Measurements from ENCODE around the gene SUSD3.
A peak's percentile ranks its signal among the peaks of the same experiment; 100 is the strongest.

The SUSD3 gene

DNA sequence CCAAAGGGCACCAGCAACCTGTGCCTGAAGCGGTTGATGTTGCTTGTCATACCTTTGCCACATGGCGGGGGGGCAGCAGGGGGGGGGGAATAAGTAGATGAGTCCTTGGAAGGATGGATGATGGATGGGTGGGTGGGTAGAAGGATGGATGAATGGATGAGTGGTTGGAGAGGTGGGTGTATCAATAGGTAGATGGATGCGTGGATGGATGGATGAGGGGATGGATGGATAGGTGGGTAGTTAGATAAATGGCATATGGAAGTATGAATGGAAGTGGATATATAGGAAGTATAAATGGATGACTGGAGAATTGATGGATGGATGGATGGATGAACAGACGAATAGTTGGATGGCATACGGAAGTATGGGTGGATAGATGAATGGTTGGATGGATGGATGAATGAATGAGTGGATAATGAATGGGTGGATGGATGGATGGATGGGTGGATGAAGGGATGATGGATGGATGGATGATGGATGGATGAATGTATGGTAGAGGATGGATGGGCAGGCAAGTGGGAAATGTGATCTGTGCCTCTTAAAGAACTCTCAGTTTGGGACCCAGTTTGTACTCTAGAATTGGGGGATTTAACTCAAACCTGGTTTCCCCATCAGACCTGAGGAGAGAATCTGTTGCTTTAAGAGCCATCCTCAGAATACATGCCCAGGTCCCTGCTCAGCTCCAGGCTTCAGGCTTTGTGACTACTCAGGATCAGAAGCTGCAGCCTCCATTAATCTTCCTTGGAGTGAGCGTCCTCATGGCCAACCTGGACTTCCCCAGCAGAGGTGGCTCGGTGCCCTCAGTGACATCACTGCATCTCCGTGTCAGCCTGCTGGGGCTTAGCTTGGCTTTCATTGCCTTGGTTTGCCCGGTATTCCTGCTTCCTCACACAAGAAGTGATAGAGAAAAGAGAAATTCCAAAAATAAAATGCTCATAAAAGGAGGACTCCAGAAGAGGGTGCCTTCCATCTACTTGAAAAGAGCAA, 27.6 kb upstream of the SUSD3 start:
- DNase-seq, result no peak

DNA sequence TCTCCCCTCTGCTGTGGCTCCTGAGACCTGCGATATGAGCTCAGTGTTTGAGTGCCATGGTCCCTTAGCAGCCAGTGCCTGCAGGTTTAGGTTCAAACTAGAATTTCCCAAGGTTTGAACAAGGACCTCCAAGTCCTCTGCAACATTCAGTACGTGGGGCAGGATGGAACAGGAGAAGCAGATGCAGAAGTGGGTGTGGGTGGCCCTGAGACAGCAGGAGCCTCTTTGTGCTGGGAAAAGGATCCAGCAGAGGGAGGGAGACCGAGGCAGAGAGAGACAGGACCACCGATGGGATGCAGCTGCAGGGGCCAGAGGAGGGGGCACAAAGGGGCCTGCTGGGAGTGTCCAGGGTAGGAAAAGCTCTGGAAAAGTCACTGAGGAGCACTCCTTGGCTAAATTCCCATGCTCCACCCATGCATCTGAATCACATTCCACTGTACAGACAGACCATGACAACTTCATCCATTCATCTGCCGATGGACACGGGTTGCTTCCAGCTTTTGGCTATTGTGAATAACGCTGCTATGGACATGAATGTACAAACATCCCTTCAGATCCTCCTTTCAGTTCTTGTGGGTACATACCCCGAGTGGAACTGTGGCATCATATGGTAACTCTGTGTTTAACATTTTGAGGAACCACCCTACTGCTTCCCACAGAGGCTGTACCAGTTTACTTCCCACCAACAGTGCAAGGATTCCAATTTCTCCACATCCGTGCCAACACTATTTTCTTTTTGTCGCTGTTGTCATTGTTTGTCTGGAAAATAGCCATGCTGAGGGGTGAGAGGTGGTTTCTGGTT, 26.7 kb upstream of the SUSD3 start:
- DNase-seq, result no peak

DNA sequence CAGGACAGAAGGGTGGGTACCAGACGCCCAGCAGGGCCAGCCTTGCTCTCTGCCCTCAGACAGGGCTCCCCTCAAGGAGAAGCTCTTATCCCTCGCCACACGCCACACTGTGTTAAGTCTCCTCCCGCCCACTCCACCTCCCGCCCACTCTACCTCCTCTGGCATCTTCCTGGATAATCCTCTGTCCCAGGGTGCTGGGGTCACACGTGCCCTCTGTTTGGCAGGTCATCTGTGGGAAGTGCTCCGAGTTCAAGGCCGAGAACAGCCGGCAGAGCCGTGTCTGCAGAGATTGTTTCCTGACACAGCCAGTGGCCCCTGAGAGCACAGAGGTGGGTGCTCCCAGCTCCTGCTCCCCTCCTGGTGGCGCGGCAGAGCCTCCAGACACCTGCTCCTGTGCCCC, 26.0 kb upstream of the SUSD3 start:
- DNase-seq, result no peak

DNA sequence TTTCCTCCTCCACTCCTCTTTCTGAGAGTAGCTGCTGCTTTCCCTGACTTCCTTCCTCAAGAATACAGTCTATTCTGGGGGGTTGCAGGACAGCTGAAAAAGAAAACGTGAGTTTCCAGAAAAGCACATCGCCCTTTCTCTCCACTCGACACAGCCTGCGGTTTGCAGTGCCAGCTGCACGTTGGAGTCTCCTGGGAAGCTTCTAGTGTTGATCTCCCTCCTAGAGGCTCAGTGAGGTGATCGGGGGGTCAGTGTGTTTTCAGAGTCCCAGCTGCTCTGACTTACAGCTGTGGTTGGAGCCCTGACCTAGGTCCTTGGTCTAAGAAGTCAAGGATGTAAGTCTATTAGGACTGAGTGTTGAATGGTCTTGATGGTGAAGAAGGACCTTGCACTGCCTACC, 25.0 kb upstream of the SUSD3 start:
- no peak for DNase-seq

DNA sequence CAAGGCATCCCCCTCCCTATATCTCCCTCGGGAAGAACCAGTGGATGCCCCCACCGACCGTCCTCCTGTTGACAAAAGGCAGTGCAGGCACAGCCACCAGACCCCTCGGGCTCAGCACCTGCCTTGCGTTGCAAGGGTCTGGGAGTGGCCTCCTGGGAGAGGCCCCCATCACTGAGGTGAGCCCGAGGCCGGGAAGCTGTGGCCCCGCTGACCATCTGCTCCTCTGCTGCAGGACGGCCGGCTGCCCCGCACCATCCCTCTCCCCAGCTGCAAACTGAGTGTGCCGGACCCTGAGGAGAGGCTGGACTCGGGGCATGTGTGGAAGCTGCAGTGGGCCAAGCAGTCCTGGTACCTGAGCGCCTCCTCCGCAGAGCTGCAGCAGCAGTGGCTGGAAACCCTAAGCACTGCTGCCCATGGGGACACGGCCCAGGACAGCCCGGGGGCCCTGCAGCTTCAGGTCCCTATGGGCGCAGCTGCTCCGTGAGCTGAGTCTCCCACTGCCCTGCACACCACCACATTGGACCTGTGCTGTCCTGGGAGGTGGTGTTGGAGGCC, 23.3 kb upstream of the SUSD3 start:
- no peak for DNase-seq

DNA sequence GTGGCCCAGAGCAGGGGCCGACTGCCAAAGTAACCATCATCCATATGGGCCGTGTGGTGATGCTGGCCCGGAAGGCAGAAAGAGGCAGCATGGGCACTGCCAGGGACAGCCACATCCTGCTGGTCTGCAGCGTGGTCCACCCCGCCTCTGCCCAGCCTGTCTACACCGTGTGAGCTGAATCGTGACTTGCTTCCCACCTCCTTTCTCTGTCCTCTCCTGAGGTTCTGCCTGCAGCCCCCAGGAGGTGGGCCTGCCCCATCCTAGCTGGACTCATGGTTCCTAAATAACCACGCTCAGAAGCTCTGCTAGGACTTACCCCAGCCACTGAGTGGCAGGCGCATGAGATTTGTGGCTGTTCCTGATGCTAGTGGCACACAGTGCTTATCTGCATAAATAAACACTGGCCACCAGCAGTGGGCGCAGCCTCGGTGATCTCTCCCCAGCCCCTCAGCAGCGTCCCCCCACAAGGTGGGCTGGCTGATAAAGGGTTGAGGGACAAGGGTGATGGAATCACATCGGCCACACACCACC, 22.6 kb upstream of the SUSD3 start:
- no peak for DNase-seq

DNA sequence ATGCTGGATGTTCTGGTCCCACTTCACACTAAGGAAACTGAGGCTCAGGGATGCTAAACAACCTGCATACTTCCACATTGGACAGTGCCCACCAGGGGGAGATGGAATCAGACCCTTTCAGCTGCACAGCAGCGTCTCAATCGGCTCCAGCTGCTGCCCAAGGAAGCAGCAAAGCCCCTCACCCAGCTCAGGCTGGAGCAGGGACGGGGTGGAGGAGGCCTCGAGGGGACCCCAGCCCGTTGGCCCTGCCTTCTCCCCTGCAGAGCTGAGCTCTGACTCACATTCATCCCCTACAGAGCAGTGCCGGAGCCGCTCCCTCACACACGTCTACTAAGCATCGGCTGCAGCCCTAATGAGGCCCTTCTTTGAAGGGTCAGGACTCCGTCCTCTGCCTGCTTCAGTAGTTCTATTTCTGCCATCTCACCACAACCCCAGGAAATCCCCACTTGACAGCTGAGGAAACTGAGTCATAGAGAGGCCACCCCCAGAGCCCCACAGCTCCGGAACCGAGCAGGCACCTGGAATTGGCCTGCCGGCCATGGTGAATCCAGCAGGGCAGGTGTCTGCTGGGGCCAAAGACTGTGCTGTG, 21.5 kb upstream of the SUSD3 start:
- DNase-seq, result no peak

DNA sequence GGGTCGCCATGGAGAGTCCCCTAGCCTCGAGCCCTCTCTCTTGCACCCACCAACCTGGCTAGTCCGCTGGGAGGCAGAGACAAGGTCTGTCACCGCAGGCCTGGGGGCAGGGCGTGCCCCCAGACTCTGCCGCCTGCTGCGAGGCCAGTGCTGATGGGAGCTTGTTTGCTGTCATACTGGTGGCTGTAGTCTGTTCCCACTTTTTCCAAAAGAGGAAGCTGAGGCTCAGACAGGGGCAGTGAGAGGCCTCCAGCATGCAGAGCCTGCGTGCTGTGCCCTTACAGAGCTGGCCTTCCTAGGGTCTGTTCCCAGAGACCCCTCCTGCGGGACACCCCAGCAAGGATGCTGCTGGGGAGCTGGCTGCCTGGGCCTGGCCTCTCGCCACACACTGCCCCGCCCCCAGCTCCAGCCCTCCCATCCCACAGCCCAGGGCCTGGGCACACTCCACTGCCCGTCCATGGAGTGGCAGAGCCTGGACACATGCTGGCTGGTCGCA, 21.0 kb upstream of the SUSD3 start:
- no peak for DNase-seq

DNA sequence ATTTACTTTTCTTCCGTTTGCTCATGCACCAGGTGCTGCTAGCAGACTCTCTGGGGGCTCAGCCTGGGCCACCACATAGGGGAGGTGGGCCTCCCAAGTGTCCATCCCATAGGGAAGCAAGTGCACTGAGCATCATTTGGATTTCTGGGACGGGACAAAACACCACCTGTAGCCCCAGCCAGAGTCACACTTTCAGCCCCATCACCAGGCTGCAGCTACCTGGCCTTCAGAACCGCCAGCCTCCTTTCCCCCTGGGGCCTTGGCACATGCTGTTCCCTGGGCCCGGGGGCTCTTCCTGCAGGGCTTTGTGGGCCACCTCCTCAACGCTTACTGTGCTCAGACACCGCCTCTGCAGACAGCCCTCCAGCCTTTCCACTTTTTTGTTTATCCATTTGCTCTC, 19.6 kb upstream of the SUSD3 start:
- no peak for DNase-seq

DNA sequence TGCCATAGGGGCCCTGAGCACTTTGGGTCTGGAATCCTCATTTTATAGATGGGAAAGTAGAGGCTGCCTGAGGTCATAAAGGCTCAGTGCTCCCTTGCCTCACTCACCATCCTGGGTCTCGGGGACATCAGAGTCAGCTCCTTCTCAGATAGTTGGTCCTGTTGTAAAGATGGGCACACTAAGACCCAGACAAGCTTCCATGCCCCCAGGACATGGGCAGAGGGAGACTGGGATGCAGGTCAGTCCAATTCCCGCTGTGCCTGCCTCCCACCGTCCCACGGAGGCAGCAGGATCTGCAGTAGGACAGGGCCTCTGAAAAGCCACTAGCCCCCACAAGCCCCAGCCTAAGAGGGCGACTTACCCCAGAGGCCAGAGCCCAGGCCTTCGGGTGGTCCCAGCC, 19.0 kb upstream of the SUSD3 start:
- DNase-seq, result no peak

DNA sequence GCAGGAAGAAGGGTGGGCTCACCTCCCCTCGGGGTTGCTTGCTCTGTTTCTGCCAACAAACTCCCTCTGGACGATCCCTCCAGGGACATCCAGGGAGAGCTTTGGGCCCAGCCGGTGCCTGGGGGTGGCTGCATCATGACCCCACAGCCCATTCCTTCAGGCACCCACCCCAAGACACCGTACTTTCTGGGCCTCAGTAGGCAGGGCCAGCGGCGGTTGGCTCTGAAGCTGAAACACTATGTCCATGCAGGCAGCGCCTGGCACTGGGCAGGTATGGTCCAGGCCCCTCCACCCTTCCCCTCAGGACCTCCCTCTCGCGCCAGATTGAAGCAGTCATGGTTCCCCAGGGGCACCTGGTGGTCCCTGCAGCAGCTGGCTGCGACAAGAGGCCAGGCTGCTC, 18.5 kb upstream of the SUSD3 start:
- no peak for DNase-seq

DNA sequence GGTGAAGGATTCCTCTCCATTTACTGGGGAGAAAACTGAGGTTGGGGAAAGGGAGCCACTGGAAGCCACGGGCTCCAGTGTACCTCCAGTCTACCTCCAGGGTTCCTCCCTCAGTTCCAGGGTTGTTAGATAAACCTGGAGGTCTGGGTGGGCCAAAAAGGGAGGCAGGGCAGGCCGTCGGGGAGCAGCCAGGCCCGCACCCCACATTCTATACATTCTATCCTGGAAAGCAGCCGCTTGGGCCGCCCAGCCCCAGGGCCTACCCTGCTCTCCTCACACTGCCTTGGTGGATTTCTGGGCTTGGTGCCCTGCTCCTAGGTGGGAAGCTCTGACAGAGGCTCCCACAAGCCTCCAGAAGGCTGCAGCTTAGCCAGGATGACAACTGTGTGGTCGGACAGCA, 18.1 kb upstream of the SUSD3 start:
- no peak for DNase-seq

DNA sequence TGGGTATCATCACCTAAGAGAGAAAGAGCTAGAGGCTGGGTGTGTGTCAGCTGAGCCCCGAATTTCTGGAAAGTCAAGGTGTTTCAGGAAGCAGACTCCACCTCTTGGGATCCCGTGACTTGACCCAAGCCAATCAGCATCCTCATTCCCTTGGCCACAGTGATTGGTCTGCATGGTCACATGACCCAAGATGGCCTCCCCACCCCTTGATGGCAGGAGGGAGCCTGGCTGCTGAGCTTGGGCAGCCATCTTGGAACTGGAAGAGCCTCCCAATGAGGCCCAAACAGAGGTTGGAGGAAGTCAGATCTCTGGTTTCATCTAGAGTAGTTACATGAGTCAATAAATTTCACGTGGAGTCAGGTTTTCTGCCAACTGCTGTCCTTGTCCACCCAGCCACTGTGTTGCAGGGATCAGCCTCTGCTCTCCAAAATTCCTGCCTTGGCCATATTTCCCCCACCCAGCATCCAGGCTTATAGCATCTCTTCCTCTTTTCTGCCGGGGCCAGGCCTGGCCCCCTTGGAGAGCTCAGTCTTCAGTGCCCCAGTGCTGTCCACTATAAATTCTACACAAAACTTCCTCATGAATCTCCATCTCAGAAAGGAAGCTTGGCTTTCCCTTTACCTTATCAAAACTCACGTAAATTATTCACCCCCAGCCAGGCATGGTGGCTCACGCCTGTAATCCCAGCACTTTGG, 17.2 kb upstream of the SUSD3 start:
- DNase-seq, result peak in 1 of 5 experiments; percentile 41

DNA sequence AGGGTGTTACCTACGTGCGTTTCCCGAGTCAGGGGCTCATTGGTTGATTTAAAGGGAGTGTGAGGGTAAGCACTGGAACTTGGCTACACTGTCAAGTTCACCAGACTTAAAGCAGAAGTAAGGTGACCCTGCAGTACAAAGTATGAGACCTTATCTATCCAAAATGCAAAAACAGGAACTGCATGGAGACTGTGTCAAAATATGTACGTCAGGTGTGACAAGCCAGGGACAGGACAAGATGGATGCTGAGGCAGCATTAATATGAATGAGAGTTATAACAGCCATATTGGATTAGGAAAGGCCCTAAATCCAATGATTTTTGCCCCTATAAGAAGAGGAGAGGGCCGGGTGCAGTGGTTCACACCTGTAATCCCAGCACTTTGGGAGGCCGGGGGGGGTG, 15.4 kb upstream of the SUSD3 start:
- no peak for DNase-seq

DNA sequence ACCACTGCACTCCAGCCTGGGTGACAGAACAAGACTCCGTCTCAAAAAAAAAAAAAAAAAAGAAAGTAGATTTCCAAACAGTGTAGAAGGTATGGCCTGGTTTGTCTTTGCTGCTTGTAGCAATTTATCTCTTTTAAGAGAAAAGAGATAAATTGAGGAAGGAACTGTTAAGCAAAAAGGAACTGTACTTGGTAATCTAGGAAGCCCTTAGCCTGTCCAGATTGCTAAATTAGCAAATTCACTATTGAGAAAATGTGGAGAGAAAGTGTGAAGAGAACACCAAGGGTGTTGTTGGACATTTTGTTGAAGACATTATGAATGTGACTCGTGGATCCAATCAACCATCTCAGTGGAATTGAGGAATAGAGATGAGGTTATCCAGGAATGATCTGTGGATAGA, 13.0 kb upstream of the SUSD3 start:
- no peak for DNase-seq

DNA sequence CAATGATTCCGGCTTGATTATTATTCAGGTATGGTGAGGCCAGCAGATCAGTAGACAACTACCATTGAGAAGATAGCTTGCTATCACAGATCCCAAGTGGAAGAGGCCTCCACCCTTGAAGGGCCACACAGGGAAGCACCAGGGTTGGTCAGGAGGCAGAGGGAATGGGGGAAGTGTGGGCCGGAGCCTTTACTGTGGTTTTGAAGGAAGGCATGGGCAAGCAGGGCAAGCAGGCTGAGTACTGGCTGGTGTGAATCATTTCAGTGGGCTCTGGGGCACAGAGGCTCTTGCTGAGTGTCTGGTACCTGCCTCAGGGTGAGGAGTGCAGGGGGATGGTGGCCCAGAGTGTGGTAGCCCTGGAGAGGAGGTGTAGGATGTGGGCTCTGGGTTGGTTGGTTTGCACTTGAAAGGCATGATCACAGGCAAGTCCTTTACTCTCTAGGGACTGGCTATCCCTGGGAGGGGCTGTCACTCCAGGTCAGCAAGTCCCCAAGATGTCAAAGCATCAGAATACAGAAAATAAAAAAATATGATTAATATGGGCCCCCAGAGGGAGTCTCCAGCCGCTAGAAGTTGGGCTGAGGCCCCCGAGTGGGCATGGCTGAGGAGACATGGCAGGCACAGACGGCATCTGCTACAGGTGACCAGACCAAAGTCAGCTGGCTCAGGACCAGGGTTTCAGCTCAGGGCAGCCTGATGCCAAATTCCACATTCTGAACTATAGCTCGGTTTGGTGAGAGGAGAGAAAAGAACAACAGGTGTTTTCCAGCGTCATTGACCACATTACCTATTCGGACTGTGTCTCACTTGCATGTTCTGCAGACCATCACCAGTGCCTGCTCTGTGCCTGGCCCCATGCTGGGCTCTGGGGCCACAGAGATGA, 9.7 kb upstream of the SUSD3 start:
- no peak for DNase-seq

DNA sequence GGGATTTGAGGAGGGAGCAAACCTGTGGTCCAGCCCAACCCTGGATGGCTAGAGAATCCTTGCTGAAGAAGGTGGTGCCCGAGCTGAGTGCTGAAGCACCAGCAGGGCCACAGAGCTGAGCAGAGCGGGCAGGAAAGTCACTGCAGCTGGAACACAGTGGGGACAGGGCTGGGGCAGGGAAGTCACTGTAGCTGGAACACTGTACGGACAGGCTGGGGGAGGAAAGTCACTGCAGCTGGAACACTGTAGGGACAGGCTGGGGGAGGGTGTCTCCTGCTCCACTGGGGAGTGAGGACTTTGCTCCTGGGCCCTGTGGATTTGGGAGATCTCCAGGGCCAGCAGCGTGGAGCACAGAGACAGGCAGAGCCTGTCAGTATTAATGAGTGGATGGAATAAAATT, 9.0 kb upstream of the SUSD3 start:
- DNase-seq, result no peak

DNA sequence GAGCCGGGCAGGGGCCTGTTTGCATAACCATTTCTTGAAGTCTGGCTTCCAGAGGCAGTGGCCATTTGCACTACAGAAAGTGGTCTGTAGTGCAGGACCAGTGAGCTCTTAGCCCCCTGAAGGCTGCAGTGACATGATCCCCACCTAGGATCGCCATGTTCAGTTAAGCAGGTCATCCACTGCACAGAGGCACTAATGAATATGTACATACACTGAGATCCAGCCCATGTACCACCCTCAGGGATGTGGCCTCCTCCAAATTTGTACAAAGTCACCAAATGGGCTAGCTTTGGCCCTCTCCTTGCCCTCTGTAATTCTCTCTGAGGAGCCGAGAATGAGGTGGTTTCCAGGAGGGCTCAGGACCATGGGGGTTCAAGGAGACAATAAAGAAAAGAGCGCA, 8.3 kb upstream of the SUSD3 start:
- no peak for DNase-seq

DNA sequence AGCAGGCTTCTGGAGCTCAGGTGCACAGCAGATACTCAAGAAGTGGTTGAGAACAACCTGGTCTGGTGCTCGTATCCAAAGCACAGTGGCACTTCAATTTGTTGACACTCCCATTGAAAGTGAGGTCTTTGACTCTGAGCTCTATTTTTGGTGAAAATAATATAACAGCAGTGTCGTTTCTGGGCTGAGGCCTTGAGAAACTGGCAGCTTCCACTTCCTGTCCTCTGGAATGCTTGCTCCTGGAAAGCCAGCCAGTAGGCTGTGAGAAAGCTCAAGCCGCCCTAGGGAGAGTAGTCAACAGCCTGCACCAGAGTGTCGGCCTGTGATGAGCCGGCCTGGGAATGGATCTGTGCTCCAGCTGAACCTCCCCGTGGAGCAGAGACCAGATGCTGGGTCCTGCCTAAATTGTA, 6.8 kb upstream of the SUSD3 start:
- DNase-seq, result no peak

DNA sequence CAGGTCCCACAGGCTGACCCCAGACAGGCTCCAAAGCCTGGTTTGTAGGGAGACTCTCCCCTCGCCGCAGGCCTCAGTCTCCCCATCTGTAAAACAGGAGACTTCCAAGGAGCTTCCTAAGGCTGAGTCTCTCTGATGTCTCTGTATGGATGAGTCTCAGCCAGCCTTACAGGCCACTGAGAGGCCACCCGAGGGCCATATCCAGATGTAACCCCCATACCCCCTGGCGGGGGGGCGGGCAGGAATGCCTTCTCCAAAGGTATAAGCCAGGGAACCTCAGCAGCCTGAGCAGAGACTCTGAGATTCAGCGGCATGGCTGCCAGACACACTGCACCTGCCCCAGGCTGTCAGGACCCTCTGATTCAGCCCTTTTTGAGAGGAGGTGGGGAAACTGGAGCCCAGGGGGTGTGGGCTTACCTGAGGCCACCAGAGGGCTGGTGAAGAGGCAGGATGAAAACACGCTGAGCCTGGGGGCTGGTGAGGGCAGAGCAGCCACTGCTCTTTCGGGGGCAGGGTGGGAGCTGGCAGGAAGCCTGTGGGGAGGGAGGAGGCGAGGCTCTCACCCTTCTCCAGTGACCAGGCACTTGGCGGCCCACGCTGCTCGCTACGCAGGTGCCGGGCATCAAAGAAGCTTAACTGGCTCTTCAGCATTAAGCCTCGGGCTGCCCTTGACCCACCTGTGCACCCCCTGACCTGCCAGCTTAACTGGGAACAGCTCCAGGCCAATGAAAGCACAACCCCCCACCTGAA, 5.5 kb upstream of the SUSD3 start:
- DNase-seq, result no peak
